Fibroblast of lung (primary cell): ENCODE data around the gene STX8.

ENCODE experiments used
- EZH2 ChIP-seq: IDR thresholded peaks from 2 replicates; pipeline ENCODE4 v1.5.1; 2012; ENCODE audit warnings: low read length, control low read depth, mild to moderate bottlenecking; ENCODE audit errors: missing control alignments
- TF ChIP-seq, protein P1 (sequence below), 2 donors: IDR thresholded peaks in 1 of 2; conservative IDR thresholded peaks in 1 of 2; 1 replicate in 1 of 2; 2 replicates in 1 of 2; pipeline ENCODE4 v1.5.1; 2011 to 2012; ENCODE audit warnings: low read length in 2 of 2, control low read depth in 1 of 2, inconsistent platforms in 1 of 2, low read depth in 1 of 2, mild to moderate bottlenecking in 1 of 2

DNA sequence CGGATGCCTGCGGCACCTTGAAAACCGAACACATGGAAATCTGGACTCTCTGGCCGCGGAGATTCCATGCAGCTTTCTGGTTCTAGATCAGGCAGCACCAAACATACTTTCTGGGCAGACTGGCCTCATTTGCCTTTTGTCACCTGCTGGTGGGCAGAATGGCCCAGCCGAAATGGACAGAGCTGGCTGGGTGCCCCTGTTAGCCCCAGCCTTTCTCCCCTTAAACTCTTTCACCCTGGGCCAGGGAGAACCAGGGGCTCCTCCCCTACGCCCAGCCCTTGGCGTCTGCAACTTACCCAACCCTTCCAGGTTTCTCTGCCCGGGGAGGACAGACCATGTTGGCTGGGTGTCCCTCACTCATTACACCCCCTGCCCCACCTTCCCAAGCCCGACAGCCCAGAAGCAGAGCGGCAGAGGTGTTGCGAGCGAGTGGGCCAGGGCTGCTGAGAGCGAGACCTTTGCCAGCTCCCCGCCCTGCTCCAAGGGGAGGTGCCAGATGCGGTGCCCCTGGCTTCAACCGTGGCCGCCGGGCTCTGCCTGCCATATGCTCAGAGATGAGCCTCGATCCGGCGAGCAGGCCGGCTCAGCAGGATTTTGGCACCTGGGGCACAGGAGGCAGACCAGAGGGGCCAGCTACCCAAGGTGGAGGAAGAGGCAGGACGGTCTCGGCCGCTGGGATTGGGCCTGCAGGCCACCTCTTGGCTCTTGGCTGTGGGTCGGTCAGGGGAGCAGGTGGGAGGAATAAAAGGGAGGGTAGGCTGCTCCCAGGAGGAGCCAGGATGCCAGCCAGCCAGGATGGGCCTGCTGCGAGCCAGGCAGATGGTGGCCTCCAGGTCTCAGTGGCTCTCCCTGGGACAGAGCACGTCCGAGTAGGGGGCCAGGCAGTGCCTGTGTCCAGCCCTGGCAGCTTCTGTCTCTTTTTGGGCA, 363.0 kb downstream of the STX8 start:
- TF ChIP-seq, protein P1, sequence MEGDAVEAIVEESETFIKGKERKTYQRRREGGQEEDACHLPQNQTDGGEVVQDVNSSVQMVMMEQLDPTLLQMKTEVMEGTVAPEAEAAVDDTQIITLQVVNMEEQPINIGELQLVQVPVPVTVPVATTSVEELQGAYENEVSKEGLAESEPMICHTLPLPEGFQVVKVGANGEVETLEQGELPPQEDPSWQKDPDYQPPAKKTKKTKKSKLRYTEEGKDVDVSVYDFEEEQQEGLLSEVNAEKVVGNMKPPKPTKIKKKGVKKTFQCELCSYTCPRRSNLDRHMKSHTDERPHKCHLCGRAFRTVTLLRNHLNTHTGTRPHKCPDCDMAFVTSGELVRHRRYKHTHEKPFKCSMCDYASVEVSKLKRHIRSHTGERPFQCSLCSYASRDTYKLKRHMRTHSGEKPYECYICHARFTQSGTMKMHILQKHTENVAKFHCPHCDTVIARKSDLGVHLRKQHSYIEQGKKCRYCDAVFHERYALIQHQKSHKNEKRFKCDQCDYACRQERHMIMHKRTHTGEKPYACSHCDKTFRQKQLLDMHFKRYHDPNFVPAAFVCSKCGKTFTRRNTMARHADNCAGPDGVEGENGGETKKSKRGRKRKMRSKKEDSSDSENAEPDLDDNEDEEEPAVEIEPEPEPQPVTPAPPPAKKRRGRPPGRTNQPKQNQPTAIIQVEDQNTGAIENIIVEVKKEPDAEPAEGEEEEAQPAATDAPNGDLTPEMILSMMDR (conservative IDR thresholded peaks at IDR 0.05 in 1 of 2, IDR thresholded peaks at IDR 0.05 in 1 of 2; ENCODE audit: low read depth in 1 of 2, low read length in 2 of 2) = no peak
- TF ChIP-seq EZH2 = no peak
